Liver (tissue), 9 donors: Measurements from ENCODE around the gene MAPKAPK3. TPM values are rescaled to one million over a fixed set of nuclear protein-coding genes. Genes with fewer than 3 reads are reported as not detected.
A peak's percentile ranks its signal among the peaks of the same experiment; 100 is the strongest.

Experiments used
- DNase-seq: peaks from one replicate; pipeline ENCODE4 v3.0.0-alpha.2; 2017; ENCODE audit warnings: low spot score
- H3K27ac ChIP-seq, 2 donors: one replicate each; pipeline ENCODE4 v1.7.0; 2013; ENCODE audit warnings: inconsistent platforms in 2 of 2, low read length in 2 of 2, control low read depth in 1 of 2, low read depth in 1 of 2, mild to moderate bottlenecking in 1 of 2
- H3K27me3 ChIP-seq, 4 donors: one replicate each; pipeline versions ENCODE4 v1.6.1 to v1.7.0; 2013; ENCODE audit warnings: low read length in 3 of 4, inconsistent platforms in 1 of 4, mild to moderate bottlenecking in 1 of 4, moderate library complexity in 1 of 4; ENCODE audit not compliant: control insufficient read depth in 4 of 4, insufficient read depth in 4 of 4
- H3K36me3 ChIP-seq, 4 donors: one replicate each; pipeline versions ENCODE4 v1.6.1 to v1.7.0; 2013; ENCODE audit warnings: low read length in 3 of 4, mild to moderate bottlenecking in 3 of 4, low read depth in 1 of 4, moderate library complexity in 1 of 4; ENCODE audit not compliant: control insufficient read depth in 4 of 4, insufficient read depth in 3 of 4
- H3K4me1 ChIP-seq, 4 donors: one replicate each; pipeline versions ENCODE4 v1.6.1 to v1.7.0; 2013; ENCODE audit warnings: low read length in 3 of 4, mild to moderate bottlenecking in 3 of 4, moderate library complexity in 1 of 4; ENCODE audit not compliant: control insufficient read depth in 4 of 4, insufficient read depth in 4 of 4
- H3K4me3 ChIP-seq, 3 donors: one replicate each; pipeline versions ENCODE4 v1.6.1 to v1.7.0; 2013; ENCODE audit warnings: low read length in 3 of 3, control low read depth in 1 of 3, low read depth in 1 of 3, mild to moderate bottlenecking in 1 of 3
- H3K9ac ChIP-seq, 2 donors: one replicate each; pipeline ENCODE4 v1.7.0; 2013; ENCODE audit warnings: low read length in 2 of 2, mild to moderate bottlenecking in 2 of 2, moderate library complexity in 2 of 2, control low read depth in 1 of 2, low read depth in 1 of 2
- H3K9me3 ChIP-seq, 4 donors: one replicate each; pipeline versions ENCODE4 v1.6.1 to v1.7.0; 2013; ENCODE audit warnings: low read length in 3 of 4; ENCODE audit not compliant: control insufficient read depth in 4 of 4
- ATF3 ChIP-seq: IDR thresholded peaks from 2 replicates; pipeline ENCODE4 v1.6.1; 2016; ENCODE audit warnings: antibody characterized with exemption
- CTCF ChIP-seq: fragments of 150-350 bp; IDR thresholded peaks from 2 replicates; pipeline ENCODE4 v1.5.1; 2017; ENCODE audit warnings: improper control_type of control experiment, low read depth, low read length; ENCODE audit not compliant: missing input control
- EGR1 ChIP-seq, 2 donors: IDR thresholded peaks; 2 replicates each; pipeline ENCODE4 v1.6.1; 2016 to 2018; ENCODE audit warnings: antibody characterized with exemption in 2 of 2, low read depth in 2 of 2
- FOXA1 ChIP-seq: IDR thresholded peaks from 2 replicates; pipeline ENCODE4 v1.6.1; 2016; ENCODE audit warnings: antibody characterized with exemption
- FOXA2 ChIP-seq: IDR thresholded peaks from 2 replicates; pipeline ENCODE4 v1.6.1; 2016; ENCODE audit warnings: antibody characterized with exemption
- GABPA ChIP-seq, 2 donors: IDR thresholded peaks in 1 of 2; conservative IDR thresholded peaks in 1 of 2; 2 replicates each; pipeline ENCODE4 v1.6.1; 2016; ENCODE audit warnings: antibody characterized with exemption in 2 of 2, mild to moderate bottlenecking in 1 of 2, moderate library complexity in 1 of 2
- HNF4A ChIP-seq, 2 donors: conservative IDR thresholded peaks; 2 replicates each; pipeline ENCODE4 v1.6.1; 2016; ENCODE audit warnings: antibody characterized with exemption in 2 of 2, mild to moderate bottlenecking in 2 of 2
- HNF4G ChIP-seq: IDR thresholded peaks from 2 replicates; pipeline ENCODE4 v1.6.1; 2016; ENCODE audit warnings: antibody characterized with exemption
- JUND ChIP-seq, 2 donors: IDR thresholded peaks; 2 replicates each; pipeline ENCODE4 v1.6.1; 2016; ENCODE audit warnings: antibody characterized with exemption in 2 of 2
- MAX ChIP-seq: IDR thresholded peaks from 2 replicates; pipeline ENCODE4 v1.6.1; 2016; ENCODE audit warnings: antibody characterized with exemption
- RAD21 ChIP-seq, 2 donors: IDR thresholded peaks; 2 replicates each; pipeline ENCODE4 v1.6.1; 2016; ENCODE audit warnings: antibody characterized with exemption in 2 of 2, mild to moderate bottlenecking in 2 of 2
- REST ChIP-seq: IDR thresholded peaks from 2 replicates; pipeline ENCODE4 v1.6.1; 2016; ENCODE audit warnings: antibody characterized with exemption, mild to moderate bottlenecking
- RXRA ChIP-seq, 2 donors: IDR thresholded peaks; 2 replicates each; pipeline ENCODE4 v1.6.1; 2017 to 2018; ENCODE audit warnings: antibody characterized with exemption in 2 of 2, mild to moderate bottlenecking in 1 of 2
- SP1 ChIP-seq: IDR thresholded peaks from 2 replicates; pipeline ENCODE4 v1.6.1; 2018; ENCODE audit warnings: antibody characterized with exemption, mild to moderate bottlenecking
- TAF1 ChIP-seq: conservative IDR thresholded peaks from 2 replicates; pipeline ENCODE4 v1.6.1; 2016; ENCODE audit warnings: antibody characterized with exemption, mild to moderate bottlenecking
- YY1 ChIP-seq: IDR thresholded peaks from 2 replicates; pipeline ENCODE4 v1.6.1; 2016; ENCODE audit warnings: antibody characterized with exemption, mild to moderate bottlenecking
- ZBTB33 ChIP-seq: IDR thresholded peaks from 2 replicates; pipeline ENCODE4 v1.6.1; 2016; ENCODE audit warnings: antibody characterized with exemption
- WGBS: extraction: QIAGEN DNeasy Blood & Tissue Kit; methylation state at CpG from one replicate; pipeline ENCODE4 v1.1.7; 2013; 5-methylcytosine and 5-hydroxymethylcytosine counted together
- polyA plus RNA-seq, 2 donors: library from polyadenylated mRNA; stranded (reverse) in 1 of 2; unstranded in 1 of 2; fragments of 200-250 nt in 1 of 2; fragments of >200 nt in 1 of 2; fragmentation: Nextera tagmentation in 1 of 2; extraction: Ambion mirVana in 1 of 2; gene quantifications; one replicate each; pipeline versions ENCODE4 v1.2.1 to v1.2.3, GENCODE V29; 2013 to 2015
- total RNA-seq, 2 donors: library from RNA; depleted of rRNA; stranded (reverse); fragments of >200 nt; gene quantifications; one replicate each; pipeline ENCODE4 v1.2.3, GENCODE V29; 2014
- donor health status: healthy.
- donor health status: healthy.
- donor health status: healthy.
- donor health status: healthy.
- donor health status: healthy.

Gene MAPKAPK3
- total and polyA plus RNA-seq, 4 donors, result 13.9 to 32.9 (median 19.0) TPM

GRCh38 chr3:50605901-50606326, 11.0 kb upstream of the MAPKAPK3 start:
- 33% methylated on average over 5 of the region's 5 CpGs for WGBS
- DNase-seq, result no peak
- Histone ChIP-seq H3K36me3 (peaks cover 9 to 24% (median 16%) of the 10 kb centered on the region in 4 donors), H3K4me1 (peaks cover 19 to 96% (median 71%) of the 10 kb centered on the region in 4 donors), H3K27me3 (no peaks in the 10 kb centered on the region), H3K27ac (peak overlapping the region; percentile 84 to 94), H3K9ac (peak overlapping the region in 1 of 2 donors; percentile 45), H3K4me3 (peak overlapping the region in 1 of 3 donors; percentile 88), H3K9me3 (no peaks in the 10 kb centered on the region)
- TF ChIP-seq REST (peak; percentile 54), FOXA1 (peak; percentile 82), ATF3 (no peak), YY1 (peak; percentile 43), RAD21 (IDR thresholded peaks at IDR 0.05) (peak in 1 of 2 donors; percentile 51), GABPA (IDR thresholded peaks at IDR 0.05 in 1 of 2, conservative IDR thresholded peaks at IDR 0.05 in 1 of 2) (peak in 1 of 2 donors; percentile 23), HNF4A (conservative IDR thresholded peaks at IDR 0.05) (peak; percentile 68 to 73), SP1 (peak; percentile 80), TAF1 (no peak), RXRA (IDR thresholded peaks at IDR 0.05) (peak; percentile 78 to 80), ZBTB33 (no peak), EGR1 (IDR thresholded peaks at IDR 0.05; ENCODE audit: low read depth in 2 of 2) (peak in 1 of 2 donors; percentile 33), MAX (peak; percentile 45), FOXA2 (peak; percentile 79)

- TF ChIP-seq RAD21 (IDR thresholded peaks at IDR 0.05), result no peak
- no peak for TF ChIP-seq YY1
- TF ChIP-seq FOXA1, result no peak
- TF ChIP-seq TAF1, result no peak
- no peak for TF ChIP-seq FOXA2
- no peak for TF ChIP-seq SP1
- no peak for TF ChIP-seq CTCF
- TF ChIP-seq HNF4G, result no peak
- TF ChIP-seq JUND (IDR thresholded peaks at IDR 0.05), result no peak
- TF ChIP-seq GABPA (IDR thresholded peaks at IDR 0.05 in 1 of 2, conservative IDR thresholded peaks at IDR 0.05 in 1 of 2), result no peak
- H3K36me3 ChIP-seq, result peaks cover 9 to 24% (median 16%) of the 10 kb centered on the region in 4 donors
- no peaks in the 10 kb centered on the region for H3K9me3 ChIP-seq
- no peak for DNase-seq
- peak overlapping the region in 2 of 3 donors; percentile 30 to 88 for H3K4me3 ChIP-seq
- peak overlapping the region in 1 of 2 donors; percentile 34 for H3K9ac ChIP-seq
- WGBS, result 64% methylated on average over 6 of the region's 6 CpGs
- peak overlapping the region; percentile 84 to 94 for H3K27ac ChIP-seq
- H3K4me1 ChIP-seq, result peaks cover 19 to 90% (median 65%) of the 10 kb centered on the region in 4 donors
- no peaks in the 10 kb centered on the region for H3K27me3 ChIP-seq
Observed at GRCh38 chr3:50606596-50606995, 10.4 kb upstream of the MAPKAPK3 start.
